Activated T-helper 9 cell treated with anti-CD3 and anti-CD28 coated beads, Interleukin-2, amount 50 U/mL, for 16 hours (primary cell): ENCODE measurements around the gene WAS.
"Not testable (repeated sequence)": the region's sequence is repeated elsewhere in the genome, so short reads cannot be mapped to it uniquely, and the experiment has no call there.

Experiments
- DNase-seq: peaks from one replicate; pipeline ENCODE4 v3.0.0-alpha.2; 2020; ENCODE audit warnings: low read depth

The WAS gene

GRCh38 chrX:48685416-48685815 is 1.8 kb downstream of the WAS start:
- no peak for DNase-seq

- DNase-seq: no peak
These were observed 5.0 kb downstream of the WAS start for GRCh38 chrX:48688531-48689150.

GRCh38 chrX:48689208-48689920 is 5.8 kb downstream of the WAS start:
- DNase-seq: no peak

GRCh38 chrX:48691746-48692145 is 8.1 kb downstream of the WAS start:
- not testable (repeated sequence) for DNase-seq

- no peak for DNase-seq
These were observed 11.4 kb downstream of the WAS start for GRCh38 chrX:48694776-48695533.

- DNase-seq: no peak
These were observed 11.9 kb downstream of the WAS start for GRCh38 chrX:48695534-48695896.

GRCh38 chrX:48695925-48696300 is 12.3 kb downstream of the WAS start:
- DNase-seq: no peak

- DNase-seq: peak; percentile 76
These were observed 12.8 kb downstream of the WAS start, which contains the start of gene SUV39H1 for GRCh38 chrX:48696301-48696908. SUV39H1 (plus strand) TSS chrX:48696734; CDS start chrX:48696785, 51 bp downstream.

- DNase-seq: no peak
These were observed 13.5 kb downstream of the WAS start for GRCh38 chrX:48696909-48697727.

GRCh38 chrX:48698306-48698705 is 14.7 kb downstream of the WAS start:
- no peak for DNase-seq

- no peak for DNase-seq
These were observed 16.6 kb downstream of the WAS start for GRCh38 chrX:48700246-48700645.

GRCh38 chrX:48700951-48701653 is 17.5 kb downstream of the WAS start:
- no peak for DNase-seq

GRCh38 chrX:48702032-48702431 is 18.4 kb downstream of the WAS start:
- DNase-seq: no peak

- DNase-seq: no peak
These were observed 19.1 kb downstream of the WAS start for GRCh38 chrX:48702716-48703115.

GRCh38 chrX:48703228-48703627 is 19.6 kb downstream of the WAS start:
- no peak for DNase-seq

- no peak for DNase-seq
These were observed 20.3 kb downstream of the WAS start for GRCh38 chrX:48703642-48704481.

- no peak for DNase-seq
These were observed 22.3 kb downstream of the WAS start for GRCh38 chrX:48705871-48706270.

GRCh38 chrX:48709522-48710112 is 26.0 kb downstream of the WAS start:
- DNase-seq: no peak

- DNase-seq: no peak
These were observed 27.7 kb downstream of the WAS start for GRCh38 chrX:48711162-48711928.
